ENCODE measurements around the gene CA10. TPM values are rescaled to one million over a fixed set of nuclear protein-coding genes. Genes with fewer than 3 reads are reported as not detected.

CA10 gene
- total and polyA plus RNA-seq, 2 donors (not counting 3 experiments of a cell fraction or from before 2014, with no cell fraction given), result not detected

GRCh38 chr17:51842763-51843162 lies 315.8 kb downstream of the CA10 start:
- dilution Hi-C loops (cut with MboI; ENCODE audit: extremely low pct_ligation_motif_present, low sequenced_read_pairs) (no loop called here), intact Hi-C loops (cut with micrococcal nuclease) (no loop called here)
- Histone ChIP-seq H3K4me3 (replicated peaks in 1 of 3; ENCODE audit: insufficient read depth in 1 of 3, low read depth in 1 of 3, low read length in 3 of 3) (no peak overlapping the region), H4K20me1 (replicated peaks; ENCODE audit: control insufficient read depth, extremely low read depth, insufficient read depth, low read length) (no peaks in the 10 kb centered on the region), H3K27me3 (ENCODE audit: control insufficient read depth in 2 of 2, insufficient read depth in 2 of 2, low read length in 2 of 2) (no peaks in the 10 kb centered on the region), H3K36me3 (ENCODE audit: control insufficient read depth in 2 of 2, extremely low read depth in 1 of 2, insufficient read depth in 2 of 2, low read length in 2 of 2) (no peaks in the 10 kb centered on the region), H3K9me3 (replicated peaks; ENCODE audit: control insufficient read depth, insufficient read depth, low read length) (no peaks in the 10 kb centered on the region), H3K9me1 (replicated peaks; ENCODE audit: control insufficient read depth, extremely low read depth, insufficient read depth, low read length) (no peaks in the 10 kb centered on the region), H2AFZ (ENCODE audit: low read depth, low read length) (no peak overlapping the region), H3K4me1 (ENCODE audit: control insufficient read depth, extremely low read depth, insufficient read depth, low read length) (no peaks in the 10 kb centered on the region), H3K27ac (ENCODE audit: insufficient read depth, low read depth, low read length) (no peak overlapping the region), H3K79me2 (ENCODE audit: control insufficient read depth, insufficient read depth, low read length) (no peaks in the 10 kb centered on the region), H3K9ac (replicated peaks; ENCODE audit: extremely low read depth, insufficient read depth, low read length) (no peak overlapping the region), H3K4me2 (ENCODE audit: insufficient read depth, low read length) (no peak overlapping the region)
- CTCF ChIA-PET, result no interaction called here
- DNase-seq (ENCODE audit: low read depth, low spot score) (no peak), FAIRE-seq (no peak)
- TF ChIP-seq POLR2AphosphoS5 (IDR thresholded peaks at IDR 0.05; ENCODE audit: insufficient read depth, low read depth, low read length), result no peak
- POLR2A ChIA-PET, result no interaction called here
- no TSS peak for BruUV-seq (replicated peaks)

- no peak for FAIRE-seq
- POLR2A ChIA-PET, result no interaction called here
- H3K79me2 ChIP-seq (ENCODE audit: control insufficient read depth, insufficient read depth, low read length), result no peaks in the 10 kb centered on the region
- no peaks in the 10 kb centered on the region for H3K4me1 ChIP-seq (ENCODE audit: control insufficient read depth, extremely low read depth, insufficient read depth, low read length)
- dilution Hi-C loops (cut with MboI; ENCODE audit: extremely low pct_ligation_motif_present, low sequenced_read_pairs) (no loop called here), intact Hi-C loops (cut with micrococcal nuclease) (no loop called here)
- H3K9ac ChIP-seq (replicated peaks; ENCODE audit: extremely low read depth, insufficient read depth, low read length), result no peak overlapping the region
- no peak overlapping the region for H3K27ac ChIP-seq (ENCODE audit: insufficient read depth, low read depth, low read length)
- no peak for DNase-seq (ENCODE audit: low read depth, low spot score)
- H2AFZ ChIP-seq (ENCODE audit: low read depth, low read length), result no peak overlapping the region
- no peaks in the 10 kb centered on the region for H3K27me3 ChIP-seq (ENCODE audit: control insufficient read depth in 2 of 2, insufficient read depth in 2 of 2, low read length in 2 of 2)
- no peaks in the 10 kb centered on the region for H4K20me1 ChIP-seq (replicated peaks; ENCODE audit: control insufficient read depth, extremely low read depth, insufficient read depth, low read length)
- no peaks in the 10 kb centered on the region for H3K36me3 ChIP-seq (ENCODE audit: control insufficient read depth in 2 of 2, extremely low read depth in 1 of 2, insufficient read depth in 2 of 2, low read length in 2 of 2)
- BruUV-seq (replicated peaks), result no TSS peak
- no peaks in the 10 kb centered on the region for H3K9me1 ChIP-seq (replicated peaks; ENCODE audit: control insufficient read depth, extremely low read depth, insufficient read depth, low read length)
- no peak for TF ChIP-seq CTCF (IDR thresholded peaks at IDR 0.05; ENCODE audit: extremely low read depth in 1 of 2, insufficient read depth in 1 of 2, low read depth in 1 of 2, low read length in 2 of 2)
- no peak for TF ChIP-seq FOS (IDR thresholded peaks at IDR 0.05; ENCODE audit: borderline replicate concordance, insufficient read depth, low read length)
- no peak for TF ChIP-seq MYC (IDR thresholded peaks at IDR 0.05; ENCODE audit: low read depth, low read length)
- no peak for TF ChIP-seq POLR2A (IDR thresholded peaks at IDR 0.05; ENCODE audit: low read depth, low read length)
- no peak for TF ChIP-seq JUN (IDR thresholded peaks at IDR 0.05; ENCODE audit: borderline replicate concordance, insufficient read depth, insufficient read length, low read depth)
- no peak for TF ChIP-seq GATA2 (IDR thresholded peaks at IDR 0.05; ENCODE audit: insufficient read depth, insufficient read length, low read depth, low read length)
- TF ChIP-seq EZH2 (IDR thresholded peaks at IDR 0.05; ENCODE audit: borderline replicate concordance, low read depth, low read length, severe bottlenecking), result no peak
- no peak for TF ChIP-seq MAX (IDR thresholded peaks at IDR 0.05; ENCODE audit: insufficient read depth, insufficient read length)
- TF ChIP-seq POLR2AphosphoS5 (IDR thresholded peaks at IDR 0.05; ENCODE audit: insufficient read depth, low read depth, low read length), result no peak
- no peak overlapping the region for H3K4me2 ChIP-seq (ENCODE audit: insufficient read depth, low read length)
- H3K4me3 ChIP-seq (replicated peaks in 1 of 3; ENCODE audit: insufficient read depth in 1 of 3, low read depth in 1 of 3, low read length in 3 of 3), result no peak overlapping the region
- CTCF ChIA-PET, result no interaction called here
- H3K9me3 ChIP-seq (replicated peaks; ENCODE audit: control insufficient read depth, insufficient read depth, low read length), result no peaks in the 10 kb centered on the region
These were observed 316.8 kb downstream of the CA10 start for GRCh38 chr17:51841669-51842068.
